NCI-H1694 (cell line): ENCODE results near the gene ZCCHC17.
"Not testable (repeated sequence)": the region's sequence is repeated elsewhere in the genome, so short reads cannot be mapped to it uniquely, and the experiment has no call there.

ENCODE experiments used
- DNase-seq: peaks from one replicate; lab custom pipeline; 2025; lab: John Stamatoyannopoulos, UW

ZCCHC17 gene

GRCh38 chr1:31371121-31371959, 74.5 kb downstream of the ZCCHC17 start:
- DNase-seq: no peak

DNA sequence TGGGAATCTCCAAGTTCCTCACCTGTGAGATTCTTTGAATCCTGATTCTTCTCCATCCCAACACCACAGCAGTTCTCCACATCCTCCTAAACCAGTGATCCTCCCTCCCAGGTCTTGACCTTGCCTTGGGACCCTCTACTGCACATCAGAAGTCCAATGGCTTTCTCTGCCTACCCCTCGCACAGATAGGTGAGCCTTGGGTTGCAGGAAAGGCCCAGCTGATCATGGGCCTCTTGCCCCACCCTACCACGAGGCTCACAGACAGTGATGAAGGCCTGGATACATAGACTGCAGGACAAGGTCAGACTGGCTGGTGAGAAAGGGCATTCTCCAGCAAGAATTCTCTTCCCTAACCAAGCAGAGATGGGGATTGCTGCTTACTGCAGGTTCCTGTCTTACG, 75.2 kb downstream of the ZCCHC17 start:
- DNase-seq: no peak

GRCh38 chr1:31372751-31373055, 75.9 kb downstream of the ZCCHC17 start:
- no peak for DNase-seq

DNA sequence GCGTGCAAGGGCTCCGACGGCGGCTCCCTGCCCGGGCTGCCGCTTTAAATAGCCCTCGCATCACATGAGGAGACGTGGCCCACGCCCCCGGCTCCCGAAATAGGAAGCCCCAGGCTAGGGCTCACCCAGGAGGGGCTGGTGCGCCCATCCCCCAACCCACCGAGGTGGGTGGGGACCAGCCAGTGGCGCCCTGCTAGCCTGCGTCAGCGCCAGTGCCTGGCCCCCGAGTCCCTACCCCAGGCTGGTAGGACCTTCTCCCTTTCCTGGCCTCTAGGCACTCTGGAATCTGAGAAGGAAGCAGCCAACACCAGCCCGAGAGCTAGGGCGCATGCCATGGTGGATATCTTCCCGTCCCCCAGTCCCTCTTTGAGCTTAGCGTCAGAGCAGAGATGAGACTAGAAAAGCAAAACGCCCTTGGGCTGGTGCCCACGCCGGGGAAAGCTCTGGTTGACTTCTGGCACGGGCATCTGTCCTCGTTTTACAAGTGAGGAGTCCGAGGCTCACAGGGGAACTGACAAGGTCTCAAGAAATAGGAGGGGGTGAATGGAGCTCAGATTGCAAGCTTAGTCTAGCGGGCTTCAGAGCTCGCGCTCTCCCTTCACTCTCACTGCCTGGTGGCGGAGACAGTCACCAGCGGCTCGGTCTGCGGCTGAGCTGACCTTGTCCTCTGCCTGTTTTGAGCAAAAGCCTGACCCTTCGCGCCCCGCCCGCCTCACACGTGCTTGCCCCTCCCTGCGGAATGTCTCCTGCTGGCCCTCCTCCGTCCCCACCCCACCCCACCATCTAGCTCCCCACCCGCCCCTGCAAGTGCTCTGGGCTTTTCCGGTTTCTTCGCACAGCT, 76.4 kb downstream of the ZCCHC17 start, which contains the start of gene FABP3:
FABP3 (minus strand) TSS at position 21 of the 841 bp plus-strand sequence. CDS start 62 bp downstream, outside the sequence.
- DNase-seq: no peak

DNA sequence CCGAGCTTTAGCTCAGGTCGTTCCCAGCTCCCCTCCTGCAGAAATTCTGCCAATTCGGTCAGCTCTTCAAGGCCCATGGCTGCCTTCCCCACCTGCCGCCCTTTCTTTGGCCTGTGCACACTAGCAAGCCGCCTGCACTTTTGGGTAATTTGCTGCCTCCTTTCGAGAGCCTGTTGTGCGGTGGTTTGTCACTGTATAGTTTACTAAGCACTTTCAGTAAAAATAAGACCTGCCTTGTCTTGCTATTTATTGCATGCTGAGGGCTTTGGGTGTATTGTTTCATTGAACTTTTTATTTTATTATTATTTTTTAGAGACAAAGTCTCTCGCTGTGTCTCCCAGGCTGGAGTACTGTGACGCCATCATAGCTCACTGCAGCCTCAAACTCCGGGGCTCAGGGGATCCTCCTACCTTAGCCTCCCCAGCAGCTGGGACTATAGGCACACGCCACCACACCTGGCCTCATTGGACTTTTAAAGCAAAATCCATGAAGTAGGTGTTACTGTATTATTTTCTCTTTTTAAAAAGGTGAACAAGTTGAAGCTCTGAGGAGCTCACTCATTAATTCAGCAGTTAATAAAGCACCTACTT, 77.2 kb downstream of the ZCCHC17 start:
- no peak for DNase-seq

GRCh38 chr1:31374511-31375196, 77.8 kb downstream of the ZCCHC17 start:
- DNase-seq: no peak

DNA sequence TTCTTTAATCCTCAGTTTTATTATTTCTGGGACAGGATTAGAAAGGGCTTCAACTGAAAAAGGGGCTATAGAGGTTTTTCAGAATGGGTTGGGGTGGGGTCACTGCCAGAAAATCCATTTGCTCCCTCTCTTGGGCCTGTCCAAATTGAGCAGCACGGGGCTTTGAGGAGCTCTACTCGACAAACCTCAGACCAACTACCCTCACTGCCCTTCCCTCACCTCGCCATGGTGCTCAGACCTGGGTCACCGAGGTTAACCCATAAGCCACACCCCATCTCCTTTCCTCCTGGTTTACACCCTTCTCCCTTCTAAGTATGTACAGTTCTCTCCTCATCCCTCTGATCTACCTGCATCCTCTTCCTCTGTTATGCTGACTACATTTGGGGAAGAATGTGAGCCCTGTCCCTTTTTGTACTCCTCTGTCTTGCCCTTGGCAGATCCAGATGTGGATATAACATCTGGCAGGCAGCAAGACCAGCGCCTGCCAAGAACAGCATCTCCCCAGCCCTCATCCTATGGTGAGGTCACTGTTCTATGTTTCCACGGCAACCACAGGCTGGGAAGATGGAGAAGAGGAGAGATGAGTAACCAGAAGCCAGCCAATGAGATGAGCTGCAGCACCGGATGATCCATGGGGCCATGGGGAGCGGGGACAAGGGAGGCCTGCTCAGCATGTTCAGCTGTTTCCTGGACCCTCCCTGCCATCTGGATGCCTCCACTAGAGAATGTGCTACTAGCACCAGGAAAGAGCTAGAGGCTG, 79.7 kb downstream of the ZCCHC17 start:
- DNase-seq: peak; percentile 96

- no peak for DNase-seq
Measured at GRCh38 chr1:31377364-31377863, 80.6 kb downstream of the ZCCHC17 start.

DNA sequence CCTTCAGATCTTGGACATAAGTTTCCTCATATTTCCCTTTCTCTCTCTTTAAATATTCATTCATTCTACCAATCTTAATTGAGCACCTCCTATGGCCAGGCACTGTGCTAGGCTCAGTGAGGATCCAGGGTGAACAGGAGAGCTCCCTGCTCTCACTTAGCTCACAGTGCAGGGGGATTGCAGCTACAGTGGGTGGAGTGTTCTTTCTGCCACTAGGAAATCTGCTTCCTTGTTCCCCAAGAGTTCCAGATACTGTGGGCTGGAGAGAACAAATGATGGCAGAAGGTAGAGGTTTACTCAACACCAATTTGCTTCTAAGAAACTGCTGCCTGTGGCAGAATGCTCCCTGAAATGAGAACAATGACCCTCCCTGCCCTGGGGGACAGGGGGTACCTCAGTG, 81.2 kb downstream of the ZCCHC17 start:
- no peak for DNase-seq

GRCh38 chr1:31380181-31380580, 83.3 kb downstream of the ZCCHC17 start:
- no peak for DNase-seq

DNA sequence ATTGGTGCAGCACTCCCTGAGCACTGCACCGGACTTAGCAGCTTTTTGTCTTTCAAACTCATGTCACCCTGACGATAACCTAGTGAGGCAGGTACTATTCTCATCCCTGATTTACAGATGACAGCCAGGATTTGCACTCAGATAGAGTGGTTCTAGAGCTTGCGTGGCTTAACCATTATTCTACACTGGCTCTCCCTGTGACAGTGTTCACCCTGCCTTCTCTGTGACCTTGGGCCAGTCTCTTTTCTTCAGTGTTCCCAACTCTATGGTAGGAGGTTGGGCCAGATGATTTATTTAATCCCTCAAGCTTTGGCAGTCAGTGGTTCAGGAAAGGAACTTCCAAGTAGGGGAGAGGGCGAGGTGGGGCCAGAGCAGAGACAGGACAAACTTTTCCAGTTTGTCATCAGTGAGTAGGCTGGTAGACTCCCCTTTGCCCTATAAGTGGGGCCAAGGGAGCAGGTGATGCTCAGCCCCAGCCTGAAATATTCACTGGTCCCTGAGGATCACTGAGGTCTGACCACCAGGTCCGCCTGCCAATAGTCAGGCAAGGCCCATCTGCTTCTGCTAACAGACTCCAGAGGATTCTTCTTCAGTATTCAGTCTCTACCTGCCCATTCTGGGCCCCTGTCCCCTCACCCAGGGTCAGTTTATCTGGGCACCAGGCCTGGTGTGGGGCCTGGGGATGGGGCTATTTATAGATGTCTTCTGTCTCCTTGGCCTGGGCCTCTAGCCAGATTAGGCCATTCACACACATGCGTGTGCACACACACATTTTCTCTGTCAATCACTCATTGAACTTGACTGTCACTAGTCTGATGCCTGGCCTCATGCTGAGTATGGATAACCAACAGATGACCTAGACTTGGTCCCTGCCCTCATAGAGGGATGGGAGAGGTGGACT, 84.8 kb downstream of the ZCCHC17 start:
- no peak for DNase-seq

DNA sequence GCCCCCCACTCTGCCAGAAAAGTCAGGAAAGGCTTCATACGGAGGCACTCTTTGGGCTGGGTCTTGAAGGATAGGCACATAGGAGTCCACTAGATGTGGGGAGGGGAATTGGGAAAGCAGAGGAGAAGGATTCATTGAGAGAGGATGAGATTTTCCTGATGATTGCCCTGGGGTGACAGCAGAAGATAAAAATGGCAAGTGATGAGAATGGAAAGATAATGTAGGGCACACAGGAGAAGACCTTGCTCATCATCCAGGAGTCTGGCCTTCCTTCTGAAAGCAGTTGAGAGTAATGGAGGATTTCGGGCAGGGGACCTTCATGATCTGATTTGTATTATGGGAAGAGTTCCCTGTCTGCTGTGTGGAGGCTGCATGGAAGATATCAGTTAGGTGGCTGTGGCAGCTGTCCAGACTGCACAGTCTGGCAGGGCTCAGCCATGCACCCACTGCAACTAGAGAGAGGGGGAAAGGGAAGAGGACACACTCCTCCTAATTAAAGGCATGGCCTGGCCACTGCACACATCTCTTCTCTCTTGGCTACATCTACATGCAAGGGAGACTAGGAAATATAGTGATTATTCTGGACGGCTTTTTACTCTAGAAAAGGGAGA, 85.7 kb downstream of the ZCCHC17 start:
- peak; percentile 42 for DNase-seq

- DNase-seq: no peak
Measured at GRCh38 chr1:31383967-31384366, 87.1 kb downstream of the ZCCHC17 start.

DNA sequence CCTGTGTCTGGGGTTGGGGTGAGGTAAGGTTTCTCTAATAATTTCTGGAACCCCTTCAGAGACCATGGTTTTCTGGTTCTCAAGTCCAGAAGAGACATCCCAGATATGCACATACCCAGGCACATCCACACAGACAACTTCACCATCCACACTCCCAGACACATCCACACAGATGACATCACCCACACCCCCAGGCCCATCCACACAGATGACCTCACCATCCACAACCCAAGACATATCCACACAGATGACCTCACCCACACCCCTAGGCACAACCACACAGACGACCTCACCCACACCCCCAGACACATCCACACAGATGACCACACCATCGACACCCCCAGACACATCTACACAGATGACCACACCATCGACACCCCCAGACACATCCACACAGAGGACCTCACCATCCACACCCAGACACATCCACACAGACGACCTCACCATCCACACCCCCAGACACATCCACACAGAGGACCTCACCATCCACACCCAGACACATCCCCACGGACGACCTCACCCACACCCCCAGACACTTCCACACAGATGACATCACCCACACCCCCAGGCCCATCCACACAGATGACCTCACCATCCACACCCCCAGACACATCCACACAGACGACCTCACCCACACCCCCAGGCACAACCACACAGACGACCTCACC, 89.9 kb downstream of the ZCCHC17 start:
- DNase-seq: not testable (repeated sequence)

- no peak for DNase-seq
Measured at GRCh38 chr1:31387612-31388011, 90.8 kb downstream of the ZCCHC17 start.

DNA sequence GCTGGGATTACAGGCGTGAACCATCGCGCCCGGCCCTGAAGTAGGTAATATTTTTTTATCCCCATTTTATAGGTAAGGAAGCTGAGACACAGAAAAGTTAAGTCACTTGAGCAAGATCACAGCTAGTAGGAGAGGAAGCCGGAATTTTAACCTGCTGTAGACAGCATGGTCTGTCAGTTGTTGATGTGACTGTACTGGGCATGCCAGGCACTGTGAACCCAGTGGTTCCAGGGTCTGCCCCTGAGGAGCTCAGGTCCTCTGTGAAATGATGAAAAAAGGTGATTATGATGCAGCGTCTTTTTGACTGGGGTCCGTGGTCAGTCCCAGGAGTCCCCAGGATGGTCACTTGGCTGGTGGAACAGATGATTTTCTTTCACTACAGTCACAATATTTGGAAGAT, 92.8 kb downstream of the ZCCHC17 start:
- DNase-seq: no peak

DNA sequence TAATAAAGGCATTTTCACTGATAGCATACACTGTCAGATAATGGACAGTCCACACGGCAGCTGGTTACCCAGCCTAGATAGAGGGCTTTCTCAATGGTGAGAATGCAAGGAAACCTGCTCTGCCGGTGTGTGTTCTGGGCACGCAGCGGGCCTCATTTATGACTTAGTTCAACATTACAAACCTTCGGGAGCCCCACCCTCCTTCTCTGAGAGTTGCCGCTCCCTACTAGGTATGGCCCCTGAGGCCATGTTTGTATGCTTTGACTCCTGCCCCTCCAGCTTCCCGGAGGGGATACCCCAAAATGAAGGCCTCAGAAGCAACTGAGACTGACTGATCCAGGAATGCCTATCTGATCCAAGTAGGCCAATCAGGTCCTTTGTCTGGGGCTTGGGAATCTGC, 93.2 kb downstream of the ZCCHC17 start:
- DNase-seq: no peak

DNA sequence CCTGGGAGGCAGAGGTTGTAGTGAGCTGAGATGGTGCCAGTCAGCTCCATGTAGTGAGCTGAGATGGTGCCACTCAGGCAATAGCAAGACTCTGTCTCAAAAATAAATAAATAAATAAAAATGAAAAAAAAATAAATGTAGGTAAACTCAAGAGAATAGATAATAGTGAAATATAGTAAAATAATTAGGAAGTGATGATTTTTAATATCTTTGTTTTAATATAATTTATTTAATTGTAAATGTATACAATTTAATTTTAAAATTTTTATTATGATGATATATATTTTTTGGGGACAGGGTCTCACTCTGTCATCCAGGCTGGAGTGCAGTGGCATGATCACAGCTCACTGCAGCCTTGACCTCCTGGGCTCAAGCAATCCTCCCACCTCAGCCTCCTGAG, 96.6 kb downstream of the ZCCHC17 start:
- no peak for DNase-seq

GRCh38 chr1:31394584-31395193, 97.9 kb downstream of the ZCCHC17 start:
- peak; percentile 62 for DNase-seq
